Measurements from ENCODE around the gene ASTN1.

ASTN1 gene

GRCh38 chr1:177186639-177187038, 22.1 kb upstream of the ASTN1 start:
- TF ChIP-seq POLR2A (IDR thresholded peaks at IDR 0.05; ENCODE audit: low read depth, low read length) (no peak), TAF1 (IDR thresholded peaks at IDR 0.05; ENCODE audit: low read depth, low read length) (no peak), POLR2AphosphoS5 (IDR thresholded peaks at IDR 0.05; ENCODE audit: low read depth, low read length) (no peak), SPI1 (IDR thresholded peaks at IDR 0.05; ENCODE audit: low read depth, low read length) (no peak), PAX5 (IDR thresholded peaks at IDR 0.05; ENCODE audit: insufficient read depth, low read length, severe bottlenecking) (no peak)
- no peak for DNase-seq (ENCODE audit: insufficient read length, low spot score)

DNA sequence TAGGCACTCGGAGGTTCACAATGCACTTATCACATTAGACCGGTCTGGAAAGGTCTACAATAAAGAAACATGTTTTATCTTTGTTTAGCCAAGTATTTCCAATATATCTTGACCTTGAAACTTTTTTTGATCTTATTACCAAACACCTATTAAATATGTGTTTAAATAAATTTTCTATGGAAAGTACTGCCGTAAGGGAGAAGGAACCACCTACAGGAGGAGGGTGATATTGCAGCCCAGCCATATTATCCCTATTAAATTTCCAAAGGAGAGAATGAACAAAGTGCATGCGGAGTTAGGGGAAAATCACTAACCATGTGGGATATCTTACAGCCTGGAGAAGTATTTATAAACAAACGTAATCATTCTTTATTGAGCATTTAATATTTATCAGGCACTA, 20.7 kb upstream of the ASTN1 start:
- TF ChIP-seq POLR2A (IDR thresholded peaks at IDR 0.05; ENCODE audit: low read depth, low read length) (no peak), SPI1 (IDR thresholded peaks at IDR 0.05; ENCODE audit: low read depth, low read length) (no peak), TAF1 (IDR thresholded peaks at IDR 0.05; ENCODE audit: low read depth, low read length) (no peak), PAX5 (IDR thresholded peaks at IDR 0.05; ENCODE audit: insufficient read depth, low read length, severe bottlenecking) (no peak), POU2F2 (IDR thresholded peaks at IDR 0.05; ENCODE audit: low read depth, low read length) (no peak), POLR2AphosphoS5 (IDR thresholded peaks at IDR 0.05; ENCODE audit: low read depth, low read length) (no peak)
- no peak for FAIRE-seq
- no peak for DNase-seq (ENCODE audit: insufficient read length, low spot score)

More at GRCh38 chr1:177186639-177187038, 22.1 kb upstream of the ASTN1 start:
- FAIRE-seq: no peak

GRCh38 chr1:177183836-177184235, 19.3 kb upstream of the ASTN1 start:
- FAIRE-seq (no peak), DNase-seq (ENCODE audit: insufficient read length, low spot score) (no peak)
- TF ChIP-seq TAF1 (IDR thresholded peaks at IDR 0.05; ENCODE audit: low read depth, low read length) (no peak), POU2F2 (IDR thresholded peaks at IDR 0.05; ENCODE audit: low read depth, low read length) (no peak), POLR2A (IDR thresholded peaks at IDR 0.05; ENCODE audit: low read depth, low read length) (no peak), POLR2AphosphoS5 (IDR thresholded peaks at IDR 0.05; ENCODE audit: low read depth, low read length) (no peak), SPI1 (IDR thresholded peaks at IDR 0.05; ENCODE audit: low read depth, low read length) (peak; percentile 62; the same call in 1 of the 2 replicates), PAX5 (IDR thresholded peaks at IDR 0.05; ENCODE audit: insufficient read depth, low read length, severe bottlenecking) (no peak)

DNA sequence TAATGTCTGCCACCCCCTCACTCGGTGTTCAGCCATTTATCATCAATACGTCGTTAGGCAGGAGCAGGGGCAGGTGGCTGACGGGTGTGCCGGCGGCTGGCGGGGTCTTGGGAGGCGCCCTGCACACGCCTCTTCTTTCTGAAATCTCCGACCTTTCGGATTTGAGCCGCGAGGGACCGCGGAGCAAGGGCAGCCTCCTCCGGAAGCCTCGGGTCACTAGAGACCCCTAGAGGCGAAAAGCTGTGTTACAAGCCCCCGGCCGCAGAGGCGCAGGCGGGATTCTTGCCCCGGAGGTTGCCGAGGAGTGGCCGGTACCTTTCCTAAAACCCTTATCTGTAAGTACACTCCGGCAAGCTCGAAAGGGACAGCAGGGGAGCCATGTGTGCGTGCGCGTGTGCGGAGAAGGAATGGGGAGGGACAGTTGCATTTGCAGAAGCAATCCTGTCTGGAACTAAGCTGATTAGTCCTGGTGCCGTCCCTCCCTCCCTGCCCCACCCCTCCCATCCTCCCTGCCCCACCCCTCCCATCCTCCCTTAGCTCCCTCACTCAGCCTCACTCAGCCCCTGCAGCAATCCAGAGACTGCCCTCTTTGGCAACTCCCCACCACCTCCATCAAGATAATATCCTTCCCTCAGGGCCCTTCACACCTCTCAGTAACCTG, 17.2 kb upstream of the ASTN1 start:
- peak; percentile 26 for FAIRE-seq
- peak; percentile 51 for DNase-seq (ENCODE audit: insufficient read length, low spot score)
- TF ChIP-seq SPI1 (IDR thresholded peaks at IDR 0.05; ENCODE audit: low read depth, low read length) (no peak), POLR2A (IDR thresholded peaks at IDR 0.05; ENCODE audit: low read depth, low read length) (no peak), TAF1 (IDR thresholded peaks at IDR 0.05; ENCODE audit: low read depth, low read length) (no peak), PAX5 (IDR thresholded peaks at IDR 0.05; ENCODE audit: insufficient read depth, low read length, severe bottlenecking) (no peak), POU2F2 (IDR thresholded peaks at IDR 0.05; ENCODE audit: low read depth, low read length) (no peak), POLR2AphosphoS5 (IDR thresholded peaks at IDR 0.05; ENCODE audit: low read depth, low read length) (no peak)

GRCh38 chr1:177181280-177181630, 16.7 kb upstream of the ASTN1 start:
- DNase-seq (ENCODE audit: insufficient read length, low spot score) (no peak), FAIRE-seq (no peak)
- TF ChIP-seq PAX5 (IDR thresholded peaks at IDR 0.05; ENCODE audit: insufficient read depth, low read length, severe bottlenecking): no peak
- TF ChIP-seq POLR2A (IDR thresholded peaks at IDR 0.05; ENCODE audit: low read depth, low read length): no peak
- TF ChIP-seq POLR2AphosphoS5 (IDR thresholded peaks at IDR 0.05; ENCODE audit: low read depth, low read length): no peak
- TF ChIP-seq POU2F2 (IDR thresholded peaks at IDR 0.05; ENCODE audit: low read depth, low read length): no peak
- TF ChIP-seq SPI1 (IDR thresholded peaks at IDR 0.05; ENCODE audit: low read depth, low read length): no peak
- TF ChIP-seq TAF1 (IDR thresholded peaks at IDR 0.05; ENCODE audit: low read depth, low read length): no peak

DNA sequence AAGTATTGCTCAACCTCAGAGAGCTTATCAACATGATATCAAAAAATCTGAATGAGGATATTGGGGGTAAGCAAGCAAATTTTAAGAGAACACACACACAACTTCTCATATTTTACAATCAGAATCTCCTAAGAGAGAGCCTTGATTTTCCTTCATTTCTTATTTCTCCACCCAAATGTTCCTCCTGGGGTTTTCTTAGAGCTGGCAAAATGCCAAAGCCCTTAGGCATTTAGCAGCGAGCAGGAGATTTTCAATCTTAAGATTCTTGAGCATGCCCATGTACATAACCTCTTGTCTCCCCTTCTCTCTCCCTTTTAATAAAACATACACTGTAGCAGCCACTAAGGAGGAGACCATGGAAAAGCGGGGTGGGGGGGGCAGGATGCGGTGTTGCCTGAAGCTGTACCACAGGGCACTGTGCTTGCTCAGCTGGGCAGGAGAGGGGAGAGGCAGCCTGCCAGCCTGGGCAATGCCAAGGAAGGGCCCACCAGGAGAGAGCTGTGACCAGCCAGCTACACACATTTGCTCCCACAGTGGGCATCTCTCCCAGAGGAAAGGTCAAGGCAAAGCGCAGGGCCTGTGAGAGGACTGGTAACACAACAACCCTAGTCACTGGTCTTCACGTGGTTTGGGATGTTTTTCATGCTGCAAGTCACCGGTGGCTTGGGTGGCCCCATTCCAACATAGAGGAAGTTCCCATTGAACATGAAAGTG, 10.6 kb upstream of the ASTN1 start:
- DNase-seq (ENCODE audit: insufficient read length, low spot score) (no peak), FAIRE-seq (no peak)
- TF ChIP-seq TAF1 (IDR thresholded peaks at IDR 0.05; ENCODE audit: low read depth, low read length) (no peak), SPI1 (IDR thresholded peaks at IDR 0.05; ENCODE audit: low read depth, low read length) (no peak), PAX5 (IDR thresholded peaks at IDR 0.05; ENCODE audit: insufficient read depth, low read length, severe bottlenecking) (no peak), POU2F2 (IDR thresholded peaks at IDR 0.05; ENCODE audit: low read depth, low read length) (no peak), POLR2A (IDR thresholded peaks at IDR 0.05; ENCODE audit: low read depth, low read length) (no peak), POLR2AphosphoS5 (IDR thresholded peaks at IDR 0.05; ENCODE audit: low read depth, low read length) (no peak)

GRCh38 chr1:177173976-177174375, 9.5 kb upstream of the ASTN1 start:
- TF ChIP-seq SPI1 (IDR thresholded peaks at IDR 0.05; ENCODE audit: low read depth, low read length): peak; percentile 36; the same call in 1 of the 2 replicates
- TF ChIP-seq TAF1 (IDR thresholded peaks at IDR 0.05; ENCODE audit: low read depth, low read length): no peak
- DNase-seq (ENCODE audit: insufficient read length, low spot score): no peak
- no peak for FAIRE-seq

DNA sequence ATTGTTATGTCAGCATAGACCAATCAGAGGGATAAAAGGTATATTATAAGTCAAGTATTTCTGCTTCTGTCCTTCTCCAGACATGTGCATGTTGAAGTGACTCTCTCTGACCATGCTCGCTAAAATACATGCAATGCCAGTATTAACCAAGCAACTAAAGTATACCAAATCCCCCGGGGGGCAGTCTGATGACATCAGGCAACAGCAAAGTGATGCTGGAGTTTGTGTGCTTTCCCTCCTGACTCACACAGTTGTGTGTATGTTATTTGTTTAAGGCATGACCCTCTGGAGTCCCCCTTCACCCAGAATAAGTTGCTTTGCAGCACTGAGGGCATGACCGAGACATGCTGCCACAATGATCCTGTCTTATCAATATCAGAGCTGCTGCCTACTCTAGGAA, 8.4 kb upstream of the ASTN1 start:
- TF ChIP-seq POLR2A (IDR thresholded peaks at IDR 0.05; ENCODE audit: low read depth, low read length): no peak
- no peak for TF ChIP-seq POLR2AphosphoS5 (IDR thresholded peaks at IDR 0.05; ENCODE audit: low read depth, low read length)
- no peak for TF ChIP-seq TAF1 (IDR thresholded peaks at IDR 0.05; ENCODE audit: low read depth, low read length)
- TF ChIP-seq POU2F2 (IDR thresholded peaks at IDR 0.05; ENCODE audit: low read depth, low read length): no peak
- no peak for TF ChIP-seq PAX5 (IDR thresholded peaks at IDR 0.05; ENCODE audit: insufficient read depth, low read length, severe bottlenecking)
- no peak for TF ChIP-seq SPI1 (IDR thresholded peaks at IDR 0.05; ENCODE audit: low read depth, low read length)
- FAIRE-seq: no peak
- DNase-seq (ENCODE audit: insufficient read length, low spot score): no peak

- FAIRE-seq (no peak), DNase-seq (ENCODE audit: insufficient read length, low spot score) (no peak)
- TF ChIP-seq PAX5 (IDR thresholded peaks at IDR 0.05; ENCODE audit: insufficient read depth, low read length, severe bottlenecking): no peak
- no peak for TF ChIP-seq POLR2AphosphoS5 (IDR thresholded peaks at IDR 0.05; ENCODE audit: low read depth, low read length)
- no peak for TF ChIP-seq SPI1 (IDR thresholded peaks at IDR 0.05; ENCODE audit: low read depth, low read length)
These were observed 7.8 kb upstream of the ASTN1 start for GRCh38 chr1:177172272-177172671.

Measured in GM12891 (cell line).